K562 (cell line): ENCODE data around the gene TMEM59. TPM values are rescaled to one million over a fixed set of nuclear protein-coding genes. Genes with fewer than 3 reads are reported as not detected.
A peak's percentile ranks its signal among the peaks of the same experiment; 100 is the strongest.

ENCODE experiments used
- ATAC-seq: fragments of 200-7000 bp; cut with Tn5 transposase; 3 replicates; pipeline ENCODE4 v1.9.1; 2020; ENCODE audit warnings: moderate library complexity
- BruUV-seq: library from RNA; stranded (reverse); fragments of 400-500 nt; replicated peaks from 2 replicates; lab custom pipeline; 2021; lab: Mats Ljungman, UMichigan
- CTCF ChIA-PET: fragments of 300-600 bp; formaldehyde crosslinking; extraction: SDS; loops from one replicate; lab custom pipeline; 2021; ENCODE audit warnings: low intra/inter-chr PET ratio; lab: Yijun Ruan, JAX
- POLR2A ChIA-PET: fragments of 300-600, 350-650 bp; sonication (Branson Sonifier 250); formaldehyde crosslinking; extraction: SDS; loops from one replicate; lab custom pipeline; 2021; ENCODE audit warnings: antibody characterized with exemption, inconsistent platforms; lab: Yijun Ruan, JAX
- DNase-seq, 4 experiments: peaks; one replicate each; pipeline versions ENCODE4 v3.0.0 to v3.0.0-alpha.2; 2011 to 2018; ENCODE audit warnings: low spot score in 3 of 4, mixed read lengths in 3 of 4; ENCODE audit errors: extremely low read depth in 1 of 4
- FAIRE-seq: peaks from 2 replicates; lab custom pipeline; 2011; peaks lifted over from hg19 to GRCh38; lab: Jason Lieb, UNC
- H2AFZ ChIP-seq: 2 replicates; pipeline ENCODE4 v1.6.0; 2011; ENCODE audit warnings: low read depth, low read length, control low read depth, inconsistent platforms
- H3K27ac ChIP-seq: fragments of 200-600 bp; 3 replicates; pipeline ENCODE4 v1.8.0; 2011; ENCODE audit warnings: low read depth, mild to moderate bottlenecking, control low read depth, inconsistent platforms, low read length, moderate library complexity, mixed read lengths; ENCODE audit errors: extremely low read depth
- H3K27me3 ChIP-seq, 2 experiments: fragments of 300-600 bp in 1 of 2; 2 replicates in 1 of 2; 3 replicates in 1 of 2; pipeline versions ENCODE4 v1.6.0 to v1.8.0; 2011; ENCODE audit warnings: inconsistent platforms in 2 of 2, low read length in 2 of 2, mild to moderate bottlenecking in 1 of 2, mixed read lengths in 1 of 2, moderate library complexity in 1 of 2; ENCODE audit not compliant: control insufficient read depth in 2 of 2, insufficient read depth in 2 of 2
- H3K36me3 ChIP-seq: fragments of 300-600 bp; 3 replicates; pipeline ENCODE4 v1.8.0; 2011; ENCODE audit warnings: mild to moderate bottlenecking, low read length, inconsistent platforms; ENCODE audit not compliant: control insufficient read depth, insufficient read depth
- H3K4me1 ChIP-seq, 2 experiments: fragments of 200-600 bp in 1 of 2; replicated peaks in 1 of 2; 2 replicates in 1 of 2; 3 replicates in 1 of 2; pipeline versions ENCODE4 v1.5.1 to v1.8.0; 2011; ENCODE audit warnings: inconsistent platforms in 2 of 2, low read length in 2 of 2, mild to moderate bottlenecking in 1 of 2, mixed read lengths in 1 of 2, moderate library complexity in 1 of 2; ENCODE audit not compliant: control insufficient read depth in 2 of 2, insufficient read depth in 2 of 2
- H3K4me2 ChIP-seq: 2 replicates; pipeline ENCODE4 v1.6.1; 2011; ENCODE audit warnings: low read length, control low read depth, inconsistent platforms, mixed read lengths; ENCODE audit not compliant: insufficient read depth
- H3K4me3 ChIP-seq: fragments of 200-600 bp; sonication (generic), shearing (Covaris generic); 2 replicates; pipeline ENCODE4 v1.5.1; 2016; ENCODE audit warnings: control low read depth, inconsistent platforms
- H3K79me2 ChIP-seq: fragments of 200-600 bp; 3 replicates; pipeline ENCODE4 v1.8.0; 2011; ENCODE audit warnings: low read length, inconsistent platforms; ENCODE audit not compliant: control insufficient read depth, insufficient read depth
- H3K9ac ChIP-seq, 2 experiments: 2 replicates each; pipeline versions ENCODE4 v1.6.0 to v1.6.1; 2011; ENCODE audit warnings: low read depth in 2 of 2, low read length in 2 of 2, control low read depth in 1 of 2, inconsistent platforms in 1 of 2, mild to moderate bottlenecking in 1 of 2, mixed read lengths in 1 of 2; ENCODE audit not compliant: insufficient read depth in 1 of 2
- H3K9me1 ChIP-seq: one replicate; pipeline ENCODE4 v1.6.0; 2011; ENCODE audit warnings: inconsistent platforms, mild to moderate bottlenecking, low read length, moderate library complexity; ENCODE audit not compliant: control insufficient read depth, insufficient read depth
- H3K9me3 ChIP-seq: replicated peaks from 2 replicates; pipeline ENCODE4 v1.5.1; 2011; ENCODE audit warnings: low read depth, low read length, inconsistent platforms; ENCODE audit not compliant: control insufficient read depth, insufficient read depth
- H4K20me1 ChIP-seq: replicated peaks from 2 replicates; pipeline ENCODE4 v1.6.1; 2011; ENCODE audit warnings: low read length, inconsistent platforms, mixed read lengths; ENCODE audit not compliant: control insufficient read depth, insufficient read depth
- CEBPG ChIP-seq, 3 experiments: fragments of 200-800 bp in 1 of 3; sonication (Bioruptor generic) in 1 of 3; sonication (generic) in 1 of 3; formaldehyde crosslinking in 1 of 3; IDR thresholded peaks in 2 of 3; conservative IDR thresholded peaks in 1 of 3; 2 replicates each; pipeline versions ENCODE4 v1.6.1 to v1.8.0; 2016 to 2022; ENCODE audit warnings: missing compliant biosample characterization in 2 of 3, missing genetic modification characterization in 2 of 3, mild to moderate bottlenecking in 1 of 3, missing genetic modification reagents in 1 of 3
- KDM1A ChIP-seq, 2 experiments: fragments of 450-650 bp; IDR thresholded peaks; 2 replicates each; pipeline ENCODE4 v1.6.1; 2016; ENCODE audit warnings: mild to moderate bottlenecking in 2 of 2
- L3MBTL2 ChIP-seq: fragments of 450-650 bp; IDR thresholded peaks from 2 replicates; pipeline ENCODE4 v1.6.1; 2016; ENCODE audit warnings: mild to moderate bottlenecking, moderate library complexity
- TFE3 ChIP-seq: fragments of 450-650 bp; formaldehyde crosslinking; IDR thresholded peaks from 2 replicates; pipeline ENCODE4 v1.4.0; 2020; ENCODE audit warnings: mild to moderate bottlenecking, mixed read lengths
- ZNF121 ChIP-seq: sonication (generic); formaldehyde crosslinking; conservative IDR thresholded peaks from 2 replicates; pipeline ENCODE4 v1.8.0; 2022; ENCODE audit warnings: missing genetic modification reagents
- WGBS: fragments of 100-300 bp; shearing (Covaris generic); methylation state at CpG from one replicate; pipeline ENCODE4 v1.1.6; 2016; ENCODE audit warnings: low coverage, mixed read lengths; ENCODE audit not compliant: insufficient coverage; ENCODE audit errors: missing lambda C conversion rate; 5-methylcytosine and 5-hydroxymethylcytosine counted together
- in situ Hi-C: fragments of 300-500 bp; cut with MboI; formaldehyde crosslinking; loops from 4 replicates; pipeline ENCODE4 v1.15.0; 2018; ENCODE audit warnings: inconsistent platforms, mixed read lengths
- intact Hi-C: fragments of 100-400 bp; cut with micrococcal nuclease; formaldehyde crosslinking; loops from 2 replicates; pipeline ENCODE4 v1.14.2; 2022
- polyA plus RNA-seq, 8 experiments: library from polyadenylated mRNA; depleted of rRNA in 4 of 8; stranded (reverse) in 5 of 8; unstranded in 3 of 8; fragments of >200 nt; fragmentation: Nextera tagmentation in 2 of 8; fragmentation: Illumina TruSeq in 1 of 8; extraction: Ambion mirVana in 2 of 8; extraction: Trizol in 1 of 8; gene quantifications; 2 replicates each; pipeline versions ENCODE4 v1.2.1 to v1.2.3, GENCODE V29; 2011 to 2014; ENCODE audit warnings: inconsistent platforms in 1 of 8, missing spikeins in 1 of 8
- total RNA-seq, 7 experiments: library from RNA; depleted of rRNA in 6 of 7; stranded (reverse); fragments of >200 nt in 6 of 7; fragmentation: Illumina TruSeq in 2 of 7; extraction: Trizol in 2 of 7; gene quantifications; 2 replicates each; pipeline versions ENCODE4 v1.2.1 to v1.2.3, GENCODE V29; 2011 to 2021; ENCODE audit warnings: low replicate concordance in 1 of 7
- TF ChIP-seq, protein P1 (sequence below), 2 experiments: fragments of 450-650 bp in 1 of 2; sonication (generic) in 1 of 2; formaldehyde crosslinking in 1 of 2; IDR thresholded peaks in 1 of 2; conservative IDR thresholded peaks in 1 of 2; 2 replicates each; pipeline versions ENCODE4 v1.6.1 to v1.8.1; 2016 to 2023; ENCODE audit warnings: mild to moderate bottlenecking in 2 of 2, moderate library complexity in 2 of 2, inconsistent platforms in 1 of 2, missing genetic modification reagents in 1 of 2

The TMEM59 gene
- total and polyA plus RNA-seq, 9 of the 15 experiments (the other 6 are each of a cell fraction or from before 2014, with no cell fraction given) = 93.1 to 316 (median 151) TPM

GRCh38 chr1:53998223-53998622, 54.8 kb downstream of the TMEM59 start (continued):
- TF ChIP-seq TFE3 (CRISPR knock-in tag) (no peak), KDM1A (IDR thresholded peaks at IDR 0.05) (peak in 1 of 2 experiments; percentile 11; a peak in 1 of 4 replicates), ZNF121 (CRISPR knock-in tag) (peak; percentile 97)
- TF ChIP-seq, protein P1, sequence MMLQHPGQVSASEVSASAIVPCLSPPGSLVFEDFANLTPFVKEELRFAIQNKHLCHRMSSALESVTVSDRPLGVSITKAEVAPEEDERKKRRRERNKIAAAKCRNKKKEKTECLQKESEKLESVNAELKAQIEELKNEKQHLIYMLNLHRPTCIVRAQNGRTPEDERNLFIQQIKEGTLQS (IDR thresholded peaks at IDR 0.05) = peak; percentile 54; the same call in 1 of the 2 replicates
- TF ChIP-seq, protein P1 (CRISPR knock-in tag; conservative IDR thresholded peaks at IDR 0.05) = no peak
- TF ChIP-seq, all 486 proteins: peak for 8

DNA sequence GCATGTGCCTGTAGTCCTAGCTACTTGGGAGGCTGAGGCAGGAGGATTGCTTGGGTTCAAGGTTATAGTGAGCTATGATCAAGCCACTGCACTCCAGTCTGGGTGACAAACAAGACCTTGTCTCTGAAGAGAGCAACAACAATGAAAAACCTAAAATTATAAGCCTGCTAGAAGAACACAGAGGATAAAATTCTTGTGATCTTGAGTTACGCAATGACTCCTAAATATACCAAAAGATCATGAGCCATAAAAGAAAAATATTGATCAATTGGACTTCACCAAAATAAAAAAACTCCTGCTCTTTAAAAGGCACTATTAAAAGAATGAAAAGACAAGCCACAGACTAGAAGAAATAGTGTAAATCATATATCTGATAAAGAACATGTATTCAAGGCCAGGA, 57.3 kb downstream of the TMEM59 start:
- H3K9ac ChIP-seq = no peak overlapping the region
- ATAC-seq = no peak
- H3K27ac ChIP-seq = no peak overlapping the region
- intact Hi-C loops = no loop called here
- BruUV-seq = no TSS peak
- no peak overlapping the region for H2AFZ ChIP-seq
- no peak for TF ChIP-seq CEBPG (CRISPR knock-in tag; IDR thresholded peaks at IDR 0.05)
- peak; percentile 27 to 69; a peak in 2 of 4 replicates for TF ChIP-seq CEBPG (tag; conservative IDR thresholded peaks at IDR 0.05 in 1 of 2, IDR thresholded peaks at IDR 0.05 in 1 of 2)
- no peak for TF ChIP-seq L3MBTL2
- TF ChIP-seq, all 486 proteins: peak for 1
- ChIA-PET POLR2A (no interaction called here), CTCF (no interaction called here)
- DNase-seq (no peak), FAIRE-seq (no peak)
- Histone ChIP-seq H3K4me3 (no peak overlapping the region), H3K9me1 (no peaks in the 10 kb centered on the region), H3K9me3 (no peaks in the 10 kb centered on the region), H3K4me2 (no peak overlapping the region), H4K20me1 (no peaks in the 10 kb centered on the region), H3K36me3 (no peaks in the 10 kb centered on the region), H3K79me2 (no peaks in the 10 kb centered on the region), H3K4me1 (0 out of 5 replicates have a peak, but pooled peaks cover 0 to 5% of the 10 kb centered on the region in 2 experiments), H3K27me3 (peaks cover 10 to 17% of the 10 kb centered on the region in 2 experiments; a peak in 4 of 5 replicates)
- in situ Hi-C loops = no loop called here
- WGBS = 0% methylated on average over 1 of the region's 1 CpG
